Cardiac fibroblast (primary cell): ENCODE measurements around the gene RPAIN.

Experiments
- DNase-seq, 2 donors: peaks; one replicate each; pipeline versions ENCODE4 v3.0.0 to v3.0.0-alpha.2; 2010; ENCODE audit warnings: low read depth in 2 of 2
- H3K4me3 ChIP-seq, 2 donors: replicated peaks in 1 of 2; 1 replicate in 1 of 2; 2 replicates in 1 of 2; pipeline ENCODE4 v1.5.1; 2011; ENCODE audit warnings: low read depth in 2 of 2, low read length in 2 of 2, mild to moderate bottlenecking in 2 of 2, moderate library complexity in 1 of 2
- CTCF ChIP-seq: IDR thresholded peaks from one replicate; pipeline ENCODE4 v1.5.1; 2011; ENCODE audit warnings: low read depth, mild to moderate bottlenecking, low read length, inconsistent platforms

The RPAIN gene

GRCh38 chr17:5464717-5465507, 44.9 kb downstream of the RPAIN start:
- no peak for DNase-seq
- TF ChIP-seq CTCF, result no peak
- no peak overlapping the region for H3K4me3 ChIP-seq

DNA sequence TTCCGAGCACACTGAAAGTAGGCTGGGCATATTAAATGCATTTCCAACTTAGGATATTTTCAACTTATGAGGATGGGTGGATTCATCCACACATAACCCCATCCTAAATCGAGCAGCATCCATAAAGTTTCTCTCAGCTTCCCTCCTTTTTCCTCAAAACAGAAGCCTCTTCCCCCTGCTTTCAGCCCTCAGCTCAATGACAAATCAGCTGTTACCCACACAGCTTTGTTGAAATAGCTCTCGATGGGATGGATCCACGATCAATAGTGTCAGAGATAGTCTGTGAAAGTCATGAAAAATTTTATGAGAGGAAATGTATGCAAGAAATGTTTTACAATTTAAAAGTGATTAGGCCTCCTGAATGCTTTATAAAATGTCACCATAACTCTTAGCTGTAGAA, 46.3 kb downstream of the RPAIN start:
- no peak for DNase-seq
- no peak overlapping the region for H3K4me3 ChIP-seq
- no peak for TF ChIP-seq CTCF

DNA sequence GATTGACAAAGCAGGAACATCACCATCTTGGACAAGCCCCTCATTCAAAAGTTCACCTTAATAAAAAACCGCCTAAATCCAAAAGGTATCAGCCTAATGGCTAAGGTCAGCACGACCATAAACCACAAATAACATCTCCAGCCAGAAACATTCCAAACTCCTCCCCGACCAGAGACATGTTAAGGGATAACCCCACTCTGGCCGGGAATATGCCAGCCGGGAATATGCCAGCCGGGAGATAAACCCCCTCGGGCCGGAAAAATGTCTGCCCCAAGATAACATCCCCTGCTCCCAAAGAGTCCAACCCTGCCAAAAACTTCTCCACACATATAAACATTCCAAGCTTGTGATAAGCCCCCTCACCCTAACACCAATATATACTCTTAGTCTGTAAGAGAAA, 47.4 kb downstream of the RPAIN start:
- DNase-seq, result peak in 1 of 2 donors; percentile 2
- no peak for TF ChIP-seq CTCF
- peak overlapping the region; percentile 95 for H3K4me3 ChIP-seq

- peak overlapping the region; percentile 95 for H3K4me3 ChIP-seq
- TF ChIP-seq CTCF, result no peak
- DNase-seq, result no peak
Observed at GRCh38 chr17:5468075-5468473, 48.1 kb downstream of the RPAIN start.

DNA sequence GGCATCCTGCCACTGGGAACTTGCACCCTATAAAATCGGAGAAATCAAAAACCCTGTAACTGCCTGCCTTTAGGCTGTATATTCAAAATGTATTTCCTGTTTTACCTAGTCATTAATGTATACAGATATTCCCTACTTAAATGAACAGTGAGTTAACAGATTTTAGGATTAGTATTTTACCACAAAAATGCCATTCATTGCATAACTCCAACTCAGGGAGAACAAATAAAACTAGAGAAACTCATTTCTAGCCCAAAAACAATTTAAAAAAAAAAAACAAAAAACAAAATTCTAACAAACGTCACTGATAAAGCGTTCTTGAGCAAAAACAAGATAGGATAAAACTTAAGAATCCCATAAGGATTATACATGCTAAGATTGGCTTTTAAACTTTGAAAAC, 52.5 kb downstream of the RPAIN start:
- H3K4me3 ChIP-seq, result no peak overlapping the region
- DNase-seq, result no peak
- no peak for TF ChIP-seq CTCF

DNA sequence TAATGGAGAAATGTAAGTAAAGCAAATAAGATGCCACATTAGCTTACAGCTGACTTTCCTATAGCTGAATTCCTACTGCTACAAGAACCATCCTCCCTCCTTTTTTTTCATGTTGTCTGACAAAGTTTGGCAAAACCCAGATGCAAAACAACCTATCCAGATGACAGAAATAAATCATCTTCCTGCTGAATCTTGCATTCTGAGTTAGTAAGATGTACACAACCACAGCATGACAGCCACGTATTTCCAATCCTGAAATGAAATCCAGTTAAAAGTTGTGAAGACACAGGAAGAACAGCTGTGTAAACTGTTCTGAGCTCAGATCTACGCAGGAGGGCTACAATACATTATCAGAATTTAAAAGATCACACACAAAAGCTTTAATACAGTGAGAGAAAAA, 53.9 kb downstream of the RPAIN start:
- DNase-seq, result no peak
- no peak overlapping the region for H3K4me3 ChIP-seq
- no peak for TF ChIP-seq CTCF

GRCh38 chr17:5478992-5479391, 59.0 kb downstream of the RPAIN start:
- no peak overlapping the region for H3K4me3 ChIP-seq
- DNase-seq, result no peak
- TF ChIP-seq CTCF, result no peak
